ENCODE results near the gene APC.
"Not testable (repeated sequence)": the region's sequence is repeated elsewhere in the genome, so short reads cannot be mapped to it uniquely, and the experiment has no call there.

APC gene

DNA sequence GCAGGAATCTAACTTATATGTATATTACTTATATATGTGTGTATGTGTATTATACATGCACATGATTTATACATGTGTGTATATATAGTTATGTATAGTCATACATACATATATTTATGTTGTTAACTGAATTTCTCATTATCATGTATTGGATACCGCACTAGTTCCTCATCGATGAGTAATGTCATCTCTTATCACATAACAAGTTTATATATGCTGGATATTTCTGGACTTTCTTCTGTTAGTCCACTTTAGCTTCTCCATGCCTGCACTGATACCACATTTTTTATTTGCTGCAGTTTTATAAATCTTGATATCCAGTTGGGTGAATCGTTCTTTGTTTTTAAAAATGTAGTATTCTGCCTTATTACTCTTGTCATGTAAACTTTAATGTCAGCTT is 50.2 kb downstream of the APC start:
- no peak for DNase-seq

GRCh38 chr5:112793201-112793600 is 55.5 kb downstream of the APC start:
- no peak for DNase-seq

DNA sequence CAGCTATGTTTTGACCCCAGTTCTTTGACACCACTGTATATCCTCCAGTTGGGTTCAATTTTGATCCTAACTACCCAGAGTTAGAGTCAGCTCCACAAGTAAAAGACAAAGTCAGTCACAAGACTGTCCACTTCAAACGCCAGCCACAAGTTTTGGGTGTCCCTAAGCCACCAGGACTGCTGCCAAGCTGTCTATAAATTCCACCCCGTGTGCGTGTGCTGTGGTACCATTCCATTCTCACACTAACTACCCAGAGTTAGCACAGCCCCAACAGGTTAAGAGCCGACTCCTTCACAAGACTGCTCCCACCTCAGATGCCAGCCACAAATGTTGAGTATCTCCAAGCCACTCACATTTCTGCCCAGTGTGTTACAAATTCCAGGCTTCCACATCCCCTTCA is 56.7 kb downstream of the APC start:
- no peak for DNase-seq

- no peak for DNase-seq
These were observed 57.7 kb downstream of the APC start for GRCh38 chr5:112795342-112795741.

DNA sequence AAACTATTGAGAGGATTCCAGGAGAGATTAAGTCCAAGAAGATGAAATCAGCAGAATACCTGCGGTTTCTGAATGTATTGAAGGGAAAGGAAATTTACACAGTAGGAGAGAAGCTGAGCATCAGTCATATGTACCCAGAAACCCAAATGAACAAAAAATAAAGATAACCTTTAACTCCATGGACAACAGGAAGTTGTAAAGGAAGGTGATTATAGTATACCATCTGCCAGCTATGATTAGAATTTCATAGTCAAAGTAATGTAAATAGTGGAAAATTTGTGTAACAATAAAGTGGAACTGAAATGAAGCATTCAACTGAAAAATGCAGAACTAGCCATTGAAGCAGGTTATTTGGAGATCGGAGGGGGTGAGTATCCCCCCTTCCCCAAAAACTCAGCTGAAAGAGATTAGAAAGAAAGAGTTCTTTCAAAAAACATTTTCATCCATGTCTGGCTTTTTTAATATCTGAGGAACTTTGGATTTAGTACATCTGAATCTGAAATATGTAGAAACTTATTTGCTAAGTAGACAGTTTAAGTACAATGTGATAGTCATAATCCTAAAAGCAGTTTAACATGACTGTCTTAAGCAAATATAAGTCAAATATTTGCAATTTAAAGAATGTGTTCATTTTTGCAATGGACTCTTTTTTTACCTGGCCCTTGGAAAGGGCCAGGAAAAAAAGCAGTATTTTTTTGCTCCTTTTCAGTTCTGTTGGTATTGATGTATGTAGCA is 58.4 kb downstream of the APC start:
- no peak for DNase-seq

- DNase-seq, result no peak
These were observed 62.0 kb downstream of the APC start for GRCh38 chr5:112799661-112800060.

DNA sequence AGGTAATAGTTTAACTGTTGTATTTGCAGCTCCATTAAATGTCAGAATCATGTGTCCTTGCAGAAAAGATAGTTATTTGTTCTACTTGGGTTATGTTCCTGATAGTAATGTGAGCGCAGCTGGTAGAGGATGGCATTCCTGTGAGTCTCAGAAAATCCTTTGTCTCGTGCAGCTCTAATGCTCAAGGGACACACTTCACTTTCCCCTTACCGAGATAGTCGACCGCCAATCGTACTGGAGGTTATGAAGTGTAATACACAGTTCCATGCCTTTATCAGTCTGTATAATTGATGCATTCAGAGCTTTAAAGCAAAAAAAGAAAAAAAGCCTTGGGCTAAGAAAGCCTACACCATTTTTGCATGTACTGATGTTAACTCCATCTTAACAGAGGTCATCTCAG is 63.2 kb downstream of the APC start:
- DNase-seq, result no peak

- DNase-seq, result no peak
These were observed 73.3 kb downstream of the APC start for GRCh38 chr5:112811023-112811422.

DNA sequence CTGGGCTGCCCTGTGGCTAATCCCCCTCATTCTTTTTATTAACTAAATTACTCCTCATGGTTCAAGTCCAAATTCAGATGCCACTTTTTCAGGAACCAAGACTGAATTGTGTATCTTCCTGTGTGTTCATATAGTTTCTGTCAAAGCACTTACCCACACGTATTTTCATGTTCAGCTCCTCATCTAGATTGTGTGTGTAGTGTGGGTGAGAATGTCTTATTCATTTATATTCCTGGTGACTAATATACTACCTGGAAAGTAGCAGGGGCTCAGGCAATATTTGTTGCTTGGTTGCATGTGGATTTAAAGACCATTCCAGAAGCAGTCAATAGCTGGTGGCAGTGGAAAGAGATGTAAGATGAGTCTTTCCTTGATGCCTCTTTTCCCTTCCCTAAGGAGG is 74.9 kb downstream of the APC start:
- DNase-seq, result no peak

DNA sequence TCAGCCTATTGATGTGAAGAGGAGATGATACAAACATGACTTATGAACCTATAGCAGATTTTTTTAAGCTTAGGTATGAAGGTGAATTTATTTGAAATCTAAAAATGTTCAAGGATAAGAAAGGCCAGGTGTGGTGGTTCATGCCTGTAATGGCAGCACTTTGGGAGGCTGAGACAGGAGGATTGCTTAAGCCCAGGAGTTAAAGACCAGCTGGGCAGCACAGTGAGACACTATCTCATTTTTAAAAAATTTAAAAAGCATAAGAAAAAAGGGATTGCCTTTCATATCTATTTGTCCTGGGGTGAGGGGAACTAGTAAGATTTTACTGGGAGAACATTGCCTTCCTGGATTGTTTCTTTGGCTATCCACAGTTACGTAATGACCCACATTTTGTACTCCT is 82.6 kb downstream of the APC start:
- DNase-seq, result no peak

DNA sequence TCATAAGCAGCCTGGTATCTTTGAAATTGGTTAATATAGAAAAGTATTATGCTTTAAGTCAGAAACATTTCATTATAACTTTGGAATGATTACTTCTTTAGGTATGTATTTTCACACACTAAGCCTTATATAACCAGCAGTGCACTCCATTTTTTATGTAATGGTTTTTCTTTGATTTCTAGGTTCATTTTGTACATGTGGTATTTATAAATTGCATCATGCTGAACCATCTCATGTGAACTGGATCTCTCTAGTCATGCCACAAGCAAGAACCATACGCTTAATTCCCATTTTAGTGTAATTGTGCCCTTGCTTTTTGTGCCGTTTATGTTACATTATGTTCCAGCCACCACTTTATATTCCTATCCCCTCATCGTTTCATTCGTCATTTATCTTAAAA is 84.8 kb downstream of the APC start:
- no peak for DNase-seq

- DNase-seq, result no peak
These were observed 85.5 kb downstream of the APC start for GRCh38 chr5:112823181-112823580.

- DNase-seq, result no peak
These were observed 86.0 kb downstream of the APC start for GRCh38 chr5:112823656-112824055.

- no peak for DNase-seq
These were observed 86.5 kb downstream of the APC start for GRCh38 chr5:112824197-112824596.

DNA sequence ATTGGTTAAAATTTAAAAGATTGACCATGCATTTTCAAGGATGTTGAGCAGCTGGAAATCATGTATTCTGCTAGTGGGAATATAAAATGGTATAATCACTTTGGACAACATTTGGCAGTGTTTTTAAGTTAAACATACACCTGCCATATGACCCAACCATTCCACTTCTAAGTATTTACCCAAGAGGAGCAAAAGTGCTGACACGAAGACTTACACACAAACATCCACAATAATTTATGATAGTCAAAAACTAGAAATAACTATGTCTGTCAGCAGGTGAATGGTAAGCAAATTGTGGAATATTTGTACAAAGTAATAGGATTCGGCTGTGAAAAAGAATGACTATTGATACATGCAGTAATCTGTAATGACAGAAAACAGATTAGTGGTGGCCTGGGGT is 92.7 kb downstream of the APC start:
- DNase-seq, result no peak

- DNase-seq, result no peak
These were observed 96.3 kb downstream of the APC start for GRCh38 chr5:112833971-112834370.

DNA sequence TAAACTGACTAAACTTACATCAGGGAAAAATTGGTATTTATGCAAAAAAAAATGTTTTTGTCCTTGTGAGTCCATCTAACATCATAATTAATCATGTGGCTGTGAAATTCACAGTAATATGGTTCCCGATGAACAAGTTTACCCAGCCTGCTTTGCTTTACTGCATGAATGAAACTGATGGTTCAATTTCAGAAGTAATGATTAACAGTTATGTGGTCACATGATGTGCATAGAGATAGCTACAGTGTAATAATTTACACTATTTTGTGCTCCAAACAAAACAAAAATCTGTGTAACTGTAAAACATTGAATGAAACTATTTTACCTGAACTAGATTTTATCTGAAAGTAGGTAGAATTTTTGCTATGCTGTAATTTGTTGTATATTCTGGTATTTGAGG is 106.8 kb downstream of the APC start:
- no peak for DNase-seq

DNA sequence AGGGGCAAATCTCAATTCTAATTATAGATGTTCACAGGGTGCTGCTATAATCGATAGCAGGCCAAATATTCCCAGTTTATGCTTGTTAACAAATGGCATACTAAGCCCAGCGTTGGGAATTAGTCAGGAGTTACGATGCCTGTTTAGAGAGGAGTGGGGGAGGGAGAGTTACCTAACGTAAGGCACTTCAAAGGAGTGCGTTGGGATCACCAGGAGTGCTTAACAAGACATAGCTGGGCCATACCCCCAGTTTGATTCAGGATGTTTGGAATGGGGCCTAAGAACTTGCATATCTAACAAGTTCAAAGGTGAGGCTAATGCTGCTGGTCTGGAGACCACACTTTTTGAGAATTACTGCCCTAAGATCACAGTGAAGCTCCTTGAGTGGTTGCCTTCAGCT is 108.9 kb downstream of the APC start:
- no peak for DNase-seq

DNA sequence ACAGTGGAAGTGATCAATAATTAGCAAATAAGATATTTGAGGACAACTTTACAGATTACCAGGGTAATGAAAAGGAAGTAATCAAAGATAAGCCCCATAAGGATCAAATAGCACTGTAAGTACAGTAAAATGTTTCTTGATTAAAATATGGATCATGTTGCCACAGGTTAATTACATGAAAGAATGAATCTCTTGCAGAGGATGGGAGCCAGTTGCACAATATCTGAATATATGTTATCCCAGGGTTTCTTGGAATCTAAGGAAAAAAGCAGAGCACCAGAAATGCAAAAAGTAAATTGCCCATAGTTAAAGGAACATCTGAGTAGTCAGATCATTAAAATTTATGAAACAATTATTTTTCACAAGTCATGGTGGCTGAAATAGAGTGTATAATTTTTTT is 109.6 kb downstream of the APC start:
- no peak for DNase-seq

- no peak for DNase-seq
These were observed 110.6 kb downstream of the APC start for GRCh38 chr5:112848116-112848811.

DNA sequence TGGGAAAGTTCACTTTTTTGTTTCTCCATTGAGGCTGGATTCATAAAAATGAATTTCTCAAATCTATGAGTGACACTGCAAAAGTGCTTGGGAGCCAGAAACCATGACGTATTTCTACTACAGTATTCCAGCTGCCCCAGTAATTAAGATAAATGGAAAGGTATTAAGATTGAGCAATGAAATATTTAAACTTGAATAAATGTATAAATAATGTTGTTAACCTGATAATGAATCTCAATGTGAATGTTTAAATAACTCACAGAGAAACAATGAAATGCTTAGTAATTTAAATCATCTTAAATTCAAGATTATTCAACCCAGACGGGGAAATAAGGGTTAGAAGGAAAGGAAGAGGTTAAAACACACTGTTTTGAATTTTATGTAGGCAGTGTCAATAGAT is 112.2 kb downstream of the APC start:
- DNase-seq, result no peak

DNA sequence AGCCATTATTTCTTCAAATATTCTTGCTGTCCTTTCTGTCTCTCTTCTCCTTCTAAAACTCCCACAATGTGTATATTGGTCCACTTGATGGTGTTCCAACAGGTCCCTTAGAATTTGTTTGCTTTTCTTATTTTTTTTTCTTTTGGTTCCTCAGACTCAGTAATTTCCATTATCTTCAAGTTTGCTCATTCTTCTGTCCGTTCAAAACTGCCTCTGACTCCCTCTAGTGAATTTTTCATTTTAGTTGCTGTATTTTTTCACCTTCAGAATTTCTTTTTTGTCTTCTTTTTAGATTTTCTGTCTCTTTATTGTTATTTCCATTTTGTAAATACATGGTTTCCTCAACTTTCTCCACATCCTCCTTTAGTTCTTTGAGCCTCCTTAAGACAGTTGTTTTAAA is 117.0 kb downstream of the APC start:
- DNase-seq, result no peak

- DNase-seq, result no peak
These were observed 120.2 kb downstream of the APC start for GRCh38 chr5:112857866-112858265.

- DNase-seq, result not testable (repeated sequence)
These were observed 122.9 kb downstream of the APC start for GRCh38 chr5:112860571-112860928.
